GM12865 (cell line): ENCODE results near the gene FAR2.

Source experiments
- DNase-seq: peaks from one replicate; pipeline ENCODE4 v3.0.0; 2010; ENCODE audit warnings: low read depth
- H3K4me3 ChIP-seq: 2 replicates; pipeline ENCODE4 v1.5.1; 2011; ENCODE audit warnings: mild to moderate bottlenecking, low read depth, low read length, control low read depth
- TF ChIP-seq, protein P1 (sequence below): IDR thresholded peaks from 2 replicates; pipeline ENCODE4 v1.5.1; 2011; ENCODE audit warnings: low read length, control low read depth, low read depth, inconsistent platforms; ENCODE audit not compliant: insufficient read depth; ENCODE audit errors: missing control alignments

Gene FAR2

DNA sequence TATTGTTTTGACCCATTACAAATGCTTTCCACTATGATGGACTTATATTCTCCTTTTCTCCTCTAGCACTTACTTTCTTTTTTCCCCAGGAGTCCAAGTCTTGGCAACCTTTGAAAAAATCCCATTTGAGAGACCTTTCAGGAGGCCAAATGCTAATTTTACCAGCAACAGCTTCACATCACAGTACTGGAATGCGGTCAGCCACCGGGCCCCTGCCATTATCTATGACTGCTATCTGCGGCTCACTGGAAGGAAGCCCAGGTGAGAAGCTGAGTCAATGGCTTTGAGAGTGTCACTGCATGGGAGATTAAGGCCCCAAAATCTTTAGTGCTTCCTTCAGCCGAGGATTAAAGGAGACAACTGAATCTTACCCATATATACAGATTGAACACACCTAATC lies 167.7 kb downstream of the FAR2 start:
- no peak for DNase-seq
- TF ChIP-seq, protein P1, sequence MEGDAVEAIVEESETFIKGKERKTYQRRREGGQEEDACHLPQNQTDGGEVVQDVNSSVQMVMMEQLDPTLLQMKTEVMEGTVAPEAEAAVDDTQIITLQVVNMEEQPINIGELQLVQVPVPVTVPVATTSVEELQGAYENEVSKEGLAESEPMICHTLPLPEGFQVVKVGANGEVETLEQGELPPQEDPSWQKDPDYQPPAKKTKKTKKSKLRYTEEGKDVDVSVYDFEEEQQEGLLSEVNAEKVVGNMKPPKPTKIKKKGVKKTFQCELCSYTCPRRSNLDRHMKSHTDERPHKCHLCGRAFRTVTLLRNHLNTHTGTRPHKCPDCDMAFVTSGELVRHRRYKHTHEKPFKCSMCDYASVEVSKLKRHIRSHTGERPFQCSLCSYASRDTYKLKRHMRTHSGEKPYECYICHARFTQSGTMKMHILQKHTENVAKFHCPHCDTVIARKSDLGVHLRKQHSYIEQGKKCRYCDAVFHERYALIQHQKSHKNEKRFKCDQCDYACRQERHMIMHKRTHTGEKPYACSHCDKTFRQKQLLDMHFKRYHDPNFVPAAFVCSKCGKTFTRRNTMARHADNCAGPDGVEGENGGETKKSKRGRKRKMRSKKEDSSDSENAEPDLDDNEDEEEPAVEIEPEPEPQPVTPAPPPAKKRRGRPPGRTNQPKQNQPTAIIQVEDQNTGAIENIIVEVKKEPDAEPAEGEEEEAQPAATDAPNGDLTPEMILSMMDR = no peak
- H3K4me3 ChIP-seq = no peak overlapping the region

- no peak overlapping the region for H3K4me3 ChIP-seq
- TF ChIP-seq, protein P1 = peak; percentile 80
- DNase-seq = peak; percentile 77
These were observed 168.7 kb downstream of the FAR2 start for GRCh38 chr12:29317556-29318363.

GRCh38 chr12:29320295-29321085 lies 171.4 kb downstream of the FAR2 start:
- no peak for DNase-seq
- TF ChIP-seq, protein P1 = no peak
- no peak overlapping the region for H3K4me3 ChIP-seq

GRCh38 chr12:29322157-29322556 lies 173.1 kb downstream of the FAR2 start:
- TF ChIP-seq, protein P1 = no peak
- H3K4me3 ChIP-seq = no peak overlapping the region
- DNase-seq = no peak

- no peak for DNase-seq
- TF ChIP-seq, protein P1 = no peak
- H3K4me3 ChIP-seq = no peak overlapping the region
These were observed 180.3 kb downstream of the FAR2 start for GRCh38 chr12:29329411-29329810.

DNA sequence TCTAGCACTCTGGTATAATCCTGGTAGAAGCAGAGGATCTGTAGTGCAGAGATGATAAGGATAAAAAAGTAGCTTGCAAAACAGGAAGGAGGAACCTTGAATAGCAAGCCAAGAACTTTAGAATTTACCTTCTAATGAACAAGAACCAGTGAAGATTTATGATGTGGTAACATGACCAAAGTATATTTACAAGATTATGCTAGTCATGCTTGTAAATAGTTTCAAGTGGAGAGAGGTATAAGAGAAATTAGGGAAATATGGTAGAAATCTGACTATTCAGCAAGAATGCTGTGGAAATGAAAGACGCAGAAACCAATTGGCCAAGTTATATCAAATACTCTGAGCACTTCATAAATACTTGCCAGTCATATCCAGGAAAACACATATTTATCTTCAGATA lies 184.1 kb downstream of the FAR2 start:
- no peak for DNase-seq
- TF ChIP-seq, protein P1 = no peak

More for the DNA sequence above, 184.1 kb downstream of the FAR2 start:
- no peak overlapping the region for H3K4me3 ChIP-seq
